HepG2 (cell line): Measurements from ENCODE around the gene PLCG1. TPM values are rescaled to one million over a fixed set of nuclear protein-coding genes. Genes with fewer than 3 reads are reported as not detected.

Source experiments
- ARID2 ChIP-seq: sonication (generic); formaldehyde crosslinking; IDR thresholded peaks from 2 replicates; pipeline ENCODE4 v1.8.1; 2022; ENCODE audit warnings: mild to moderate bottlenecking, missing genetic modification reagents, borderline replicate concordance
- CBX5 ChIP-seq: sonication (generic); formaldehyde crosslinking; IDR thresholded peaks from 2 replicates; pipeline ENCODE4 v1.4.0; 2020; ENCODE audit warnings: missing genetic modification reagents, borderline replicate concordance
- CREM ChIP-seq, 2 experiments: sonication (generic) in 1 of 2; formaldehyde crosslinking in 1 of 2; IDR thresholded peaks; 2 replicates each; pipeline versions ENCODE4 v1.4.0 to v1.6.1; 2016 to 2020; ENCODE audit warnings: antibody characterized with exemption in 1 of 2, mild to moderate bottlenecking in 1 of 2, missing genetic modification reagents in 1 of 2
- DPF2 ChIP-seq: sonication (generic); formaldehyde crosslinking; IDR thresholded peaks from 2 replicates; pipeline ENCODE4 v1.4.0; 2020; ENCODE audit warnings: mild to moderate bottlenecking, low read depth, missing genetic modification reagents, borderline replicate concordance
- GATAD2A ChIP-seq: IDR thresholded peaks from 2 replicates; pipeline ENCODE4 v1.6.1; 2016
- MED1 ChIP-seq: sonication (generic); formaldehyde crosslinking; IDR thresholded peaks from 2 replicates; pipeline ENCODE4 v1.4.0; 2020; ENCODE audit warnings: missing genetic modification reagents
- RARG ChIP-seq: sonication (generic); formaldehyde crosslinking; IDR thresholded peaks from 2 replicates; pipeline ENCODE4 v1.4.0; 2020; ENCODE audit warnings: low read depth, mild to moderate bottlenecking, missing genetic modification reagents
- RBAK ChIP-seq: sonication (generic); formaldehyde crosslinking; IDR thresholded peaks from 2 replicates; pipeline ENCODE4 v1.5.1; 2020; ENCODE audit warnings: mild to moderate bottlenecking, missing genetic modification reagents
- RXRB ChIP-seq: IDR thresholded peaks from 2 replicates; pipeline ENCODE4 v1.6.1; 2016; ENCODE audit warnings: borderline replicate concordance, missing genetic modification reagents, missing compliant biosample characterization
- STAG1 ChIP-seq: sonication (generic); formaldehyde crosslinking; IDR thresholded peaks from 2 replicates; pipeline ENCODE4 v1.4.0; 2020; ENCODE audit warnings: missing genetic modification reagents
- WIZ ChIP-seq: sonication (generic); formaldehyde crosslinking; IDR thresholded peaks from 2 replicates; pipeline ENCODE4 v1.5.1; 2020; ENCODE audit warnings: mild to moderate bottlenecking, missing genetic modification reagents
- ZBTB1 ChIP-seq: sonication (generic); formaldehyde crosslinking; IDR thresholded peaks from 2 replicates; pipeline ENCODE4 v1.4.0; 2020; ENCODE audit warnings: missing genetic modification reagents, borderline replicate concordance
- ZBTB3 ChIP-seq: sonication (generic); formaldehyde crosslinking; IDR thresholded peaks from 2 replicates; pipeline ENCODE4 v1.4.0; 2020; ENCODE audit warnings: low read depth, mild to moderate bottlenecking, moderate library complexity, missing genetic modification reagents, borderline replicate concordance
- ZNF136 ChIP-seq: sonication (generic); formaldehyde crosslinking; IDR thresholded peaks from 2 replicates; pipeline ENCODE4 v1.8.1; 2022; ENCODE audit warnings: low read depth, mild to moderate bottlenecking, moderate library complexity, missing genetic modification reagents
- ZNF33A ChIP-seq: sonication (generic); formaldehyde crosslinking; IDR thresholded peaks from 2 replicates; pipeline ENCODE4 v1.5.1; 2020; ENCODE audit warnings: missing genetic modification reagents, mild to moderate bottlenecking, moderate library complexity, borderline replicate concordance
- ZNF564 ChIP-seq: sonication (generic); formaldehyde crosslinking; IDR thresholded peaks from 2 replicates; pipeline ENCODE4 v1.8.1; 2023; ENCODE audit warnings: mild to moderate bottlenecking, missing genetic modification reagents
- ZNF674 ChIP-seq: sonication (generic); formaldehyde crosslinking; IDR thresholded peaks from 2 replicates; pipeline ENCODE4 v1.5.0; 2020; ENCODE audit warnings: low read depth, mild to moderate bottlenecking, missing genetic modification reagents
- ZSCAN20 ChIP-seq: sonication (generic); formaldehyde crosslinking; IDR thresholded peaks from 2 replicates; pipeline ENCODE4 v1.4.0; 2020; ENCODE audit warnings: missing genetic modification reagents, mild to moderate bottlenecking, borderline replicate concordance
- polyA plus RNA-seq, 8 experiments: library from polyadenylated mRNA; depleted of rRNA in 3 of 8; stranded (reverse) in 7 of 8; unstranded in 1 of 8; fragments of >200 nt; fragmentation: Illumina TruSeq in 4 of 8; extraction: Trizol in 4 of 8; gene quantifications; 2 replicates each; pipeline versions ENCODE4 v1.2.1 to v1.2.3, GENCODE V29; 2011 to 2016; ENCODE audit warnings: low read depth in 4 of 8, missing spikeins in 1 of 8, mixed read lengths in 1 of 8; ENCODE audit not compliant: insufficient read depth in 1 of 8
- total RNA-seq, 5 experiments: library from RNA; depleted of rRNA; stranded (reverse); fragments of >200 nt; fragmentation: Illumina TruSeq; extraction: Trizol; gene quantifications; 2 replicates each; pipeline ENCODE4 v1.2.3, GENCODE V29; 2016; ENCODE audit warnings: low read depth in 1 of 5
- TF ChIP-seq, protein P1 (sequence below): sonication (generic); formaldehyde crosslinking; IDR thresholded peaks from 2 replicates; pipeline ENCODE4 v1.4.0; 2020; ENCODE audit warnings: mild to moderate bottlenecking, missing genetic modification reagents, borderline replicate concordance
- TF ChIP-seq, protein P2 (sequence below): sonication (generic); formaldehyde crosslinking; IDR thresholded peaks from 2 replicates; pipeline ENCODE4 v1.5.0; 2020; ENCODE audit warnings: mild to moderate bottlenecking, low read depth, missing genetic modification reagents, borderline replicate concordance
- TF ChIP-seq, protein P3 (sequence below): sonication (generic); formaldehyde crosslinking; IDR thresholded peaks from 2 replicates; pipeline ENCODE4 v1.4.0; 2020; ENCODE audit warnings: missing genetic modification reagents, borderline replicate concordance

PLCG1 gene
- total and polyA plus RNA-seq, 2 of the 13 experiments (the other 11 are each of a cell fraction or from before 2014, with no cell fraction given), result 85.3 to 158 TPM

DNA sequence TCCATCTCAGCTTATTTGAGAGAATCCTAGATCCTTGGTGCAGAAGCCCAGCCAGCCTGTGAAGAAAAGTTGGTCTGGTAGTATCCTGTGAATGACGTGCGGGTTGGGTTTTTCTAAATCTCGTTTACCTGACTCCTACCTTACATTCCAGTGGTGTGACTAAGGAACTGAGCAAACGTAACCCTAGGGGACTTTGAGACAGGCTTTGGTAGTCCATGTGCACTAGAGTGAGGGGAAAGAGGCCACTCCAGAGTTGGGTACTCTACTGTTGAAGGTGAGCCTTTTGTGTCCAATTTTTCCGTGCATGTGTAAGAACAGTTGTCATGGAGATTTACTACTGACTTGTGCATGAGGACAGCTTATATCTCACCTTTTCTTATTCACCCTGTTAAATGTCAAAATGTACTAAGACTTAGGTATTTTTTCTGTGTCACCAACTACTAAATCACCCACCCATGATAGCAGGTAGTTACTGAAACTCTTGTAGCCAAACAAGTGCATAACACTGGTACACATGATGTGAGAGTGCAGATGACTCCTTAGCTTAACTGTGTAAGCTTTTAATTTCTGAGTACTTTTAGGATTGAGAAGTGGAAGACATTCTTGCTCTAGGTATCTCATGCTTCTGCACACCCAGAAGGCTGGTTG lies 26.3 kb upstream of the PLCG1 start (continued):
- TF ChIP-seq, protein P1, sequence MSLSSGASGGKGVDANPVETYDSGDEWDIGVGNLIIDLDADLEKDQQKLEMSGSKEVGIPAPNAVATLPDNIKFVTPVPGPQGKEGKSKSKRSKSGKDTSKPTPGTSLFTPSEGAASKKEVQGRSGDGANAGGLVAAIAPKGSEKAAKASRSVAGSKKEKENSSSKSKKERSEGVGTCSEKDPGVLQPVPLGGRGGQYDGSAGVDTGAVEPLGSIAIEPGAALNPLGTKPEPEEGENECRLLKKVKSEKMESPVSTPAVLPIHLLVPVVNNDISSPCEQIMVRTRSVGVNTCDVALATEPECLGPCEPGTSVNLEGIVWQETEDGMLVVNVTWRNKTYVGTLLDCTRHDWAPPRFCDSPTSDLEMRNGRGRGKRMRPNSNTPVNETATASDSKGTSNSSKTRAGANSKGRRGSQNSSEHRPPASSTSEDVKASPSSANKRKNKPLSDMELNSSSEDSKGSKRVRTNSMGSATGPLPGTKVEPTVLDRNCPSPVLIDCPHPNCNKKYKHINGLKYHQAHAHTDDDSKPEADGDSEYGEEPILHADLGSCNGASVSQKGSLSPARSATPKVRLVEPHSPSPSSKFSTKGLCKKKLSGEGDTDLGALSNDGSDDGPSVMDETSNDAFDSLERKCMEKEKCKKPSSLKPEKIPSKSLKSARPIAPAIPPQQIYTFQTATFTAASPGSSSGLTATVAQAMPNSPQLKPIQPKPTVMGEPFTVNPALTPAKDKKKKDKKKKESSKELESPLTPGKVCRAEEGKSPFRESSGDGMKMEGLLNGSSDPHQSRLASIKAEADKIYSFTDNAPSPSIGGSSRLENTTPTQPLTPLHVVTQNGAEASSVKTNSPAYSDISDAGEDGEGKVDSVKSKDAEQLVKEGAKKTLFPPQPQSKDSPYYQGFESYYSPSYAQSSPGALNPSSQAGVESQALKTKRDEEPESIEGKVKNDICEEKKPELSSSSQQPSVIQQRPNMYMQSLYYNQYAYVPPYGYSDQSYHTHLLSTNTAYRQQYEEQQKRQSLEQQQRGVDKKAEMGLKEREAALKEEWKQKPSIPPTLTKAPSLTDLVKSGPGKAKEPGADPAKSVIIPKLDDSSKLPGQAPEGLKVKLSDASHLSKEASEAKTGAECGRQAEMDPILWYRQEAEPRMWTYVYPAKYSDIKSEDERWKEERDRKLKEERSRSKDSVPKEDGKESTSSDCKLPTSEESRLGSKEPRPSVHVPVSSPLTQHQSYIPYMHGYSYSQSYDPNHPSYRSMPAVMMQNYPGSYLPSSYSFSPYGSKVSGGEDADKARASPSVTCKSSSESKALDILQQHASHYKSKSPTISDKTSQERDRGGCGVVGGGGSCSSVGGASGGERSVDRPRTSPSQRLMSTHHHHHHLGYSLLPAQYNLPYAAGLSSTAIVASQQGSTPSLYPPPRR (CRISPR knock-in tag), result no peak
- TF ChIP-seq GATAD2A (CRISPR knock-in tag), result peak; percentile 47; the same call in 1 of the 2 replicates
- TF ChIP-seq RARG (CRISPR knock-in tag), result no peak
- no peak for TF ChIP-seq ZNF564 (CRISPR knock-in tag)
- TF ChIP-seq, protein P2, sequence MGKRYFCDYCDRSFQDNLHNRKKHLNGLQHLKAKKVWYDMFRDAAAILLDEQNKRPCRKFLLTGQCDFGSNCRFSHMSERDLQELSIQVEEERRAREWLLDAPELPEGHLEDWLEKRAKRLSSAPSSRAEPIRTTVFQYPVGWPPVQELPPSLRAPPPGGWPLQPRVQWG (CRISPR knock-in tag), result no peak
- TF ChIP-seq ZBTB3 (CRISPR knock-in tag), result no peak
- no peak for TF ChIP-seq ZSCAN20
- no peak for TF ChIP-seq WIZ
- TF ChIP-seq STAG1 (CRISPR knock-in tag), result no peak
- no peak for TF ChIP-seq ZBTB1 (CRISPR knock-in tag)
- no peak for TF ChIP-seq ARID2
- TF ChIP-seq CBX5 (CRISPR knock-in tag), result no peak
- TF ChIP-seq RBAK, result no peak
- 0 out of 2 replicates have a peak, but pooled peaks have one; percentile 45 for TF ChIP-seq RXRB
- no peak; the same call in 1 of the 2 replicates for TF ChIP-seq DPF2 (CRISPR knock-in tag)
- TF ChIP-seq ZNF33A (CRISPR knock-in tag), result no peak
- TF ChIP-seq, protein P3, sequence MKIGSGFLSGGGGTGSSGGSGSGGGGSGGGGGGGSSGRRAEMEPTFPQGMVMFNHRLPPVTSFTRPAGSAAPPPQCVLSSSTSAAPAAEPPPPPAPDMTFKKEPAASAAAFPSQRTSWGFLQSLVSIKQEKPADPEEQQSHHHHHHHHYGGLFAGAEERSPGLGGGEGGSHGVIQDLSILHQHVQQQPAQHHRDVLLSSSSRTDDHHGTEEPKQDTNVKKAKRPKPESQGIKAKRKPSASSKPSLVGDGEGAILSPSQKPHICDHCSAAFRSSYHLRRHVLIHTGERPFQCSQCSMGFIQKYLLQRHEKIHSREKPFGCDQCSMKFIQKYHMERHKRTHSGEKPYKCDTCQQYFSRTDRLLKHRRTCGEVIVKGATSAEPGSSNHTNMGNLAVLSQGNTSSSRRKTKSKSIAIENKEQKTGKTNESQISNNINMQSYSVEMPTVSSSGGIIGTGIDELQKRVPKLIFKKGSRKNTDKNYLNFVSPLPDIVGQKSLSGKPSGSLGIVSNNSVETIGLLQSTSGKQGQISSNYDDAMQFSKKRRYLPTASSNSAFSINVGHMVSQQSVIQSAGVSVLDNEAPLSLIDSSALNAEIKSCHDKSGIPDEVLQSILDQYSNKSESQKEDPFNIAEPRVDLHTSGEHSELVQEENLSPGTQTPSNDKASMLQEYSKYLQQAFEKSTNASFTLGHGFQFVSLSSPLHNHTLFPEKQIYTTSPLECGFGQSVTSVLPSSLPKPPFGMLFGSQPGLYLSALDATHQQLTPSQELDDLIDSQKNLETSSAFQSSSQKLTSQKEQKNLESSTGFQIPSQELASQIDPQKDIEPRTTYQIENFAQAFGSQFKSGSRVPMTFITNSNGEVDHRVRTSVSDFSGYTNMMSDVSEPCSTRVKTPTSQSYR (CRISPR knock-in tag), result peak; percentile 5; the same call in 1 of the 2 replicates
- TF ChIP-seq MED1 (CRISPR knock-in tag), result no peak
- no peak; the same call in 1 of the 2 replicates for TF ChIP-seq CREM (IDR thresholded peaks at IDR 0.05)
- TF ChIP-seq CREM (CRISPR knock-in tag; IDR thresholded peaks at IDR 0.05), result no peak
- TF ChIP-seq ZNF136 (CRISPR knock-in tag), result no peak
- no peak for TF ChIP-seq ZNF674
